ENCODE data around the gene USP17L12.
"Not testable (repeated sequence)": the region's sequence is repeated elsewhere in the genome, so short reads cannot be mapped to it uniquely, and the experiment has no call there.

Gene USP17L12

DNA sequence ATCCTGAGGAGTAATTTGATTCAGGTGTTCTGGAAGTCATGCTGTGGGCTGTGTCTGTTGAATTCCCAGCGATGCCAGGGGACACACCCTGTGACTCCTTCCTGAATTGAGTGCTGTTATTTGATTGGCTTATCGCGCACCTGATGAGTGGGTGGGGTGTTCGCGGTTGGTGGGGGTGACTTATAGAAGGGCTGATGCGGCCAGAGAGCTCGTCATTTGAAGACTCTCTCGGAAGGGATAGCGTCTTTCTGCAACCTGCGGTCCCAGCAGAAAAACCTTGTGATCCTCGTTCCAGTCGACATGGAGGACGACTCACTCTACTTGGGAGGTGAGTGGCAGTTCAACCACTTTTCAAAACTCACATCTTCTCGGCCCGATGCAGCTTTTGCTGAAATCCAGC is 37.9 kb downstream of the USP17L12 start, which contains the start of gene USP17L20:
TSS of gene USP17L20 (plus strand) at position 301 of the 400 bp plus-strand sequence. CDS start at position 301, 0 bp downstream.
- H3K27me3 ChIP-seq (ENCODE audit: control insufficient read depth, insufficient read depth, low read length); H3K36me3 ChIP-seq (ENCODE audit: control insufficient read depth, insufficient read depth, low read length); H3K4me1 ChIP-seq (ENCODE audit: control insufficient read depth, insufficient read depth, low read length); H3K27ac ChIP-seq (ENCODE audit: low read depth, low read length); H3K9ac ChIP-seq (ENCODE audit: low read length); H3K4me3 ChIP-seq (ENCODE audit: low read depth, low read length); H3K9me3 ChIP-seq (ENCODE audit: control insufficient read depth, insufficient read depth, low read depth, low read length): not testable (repeated sequence)

DNA sequence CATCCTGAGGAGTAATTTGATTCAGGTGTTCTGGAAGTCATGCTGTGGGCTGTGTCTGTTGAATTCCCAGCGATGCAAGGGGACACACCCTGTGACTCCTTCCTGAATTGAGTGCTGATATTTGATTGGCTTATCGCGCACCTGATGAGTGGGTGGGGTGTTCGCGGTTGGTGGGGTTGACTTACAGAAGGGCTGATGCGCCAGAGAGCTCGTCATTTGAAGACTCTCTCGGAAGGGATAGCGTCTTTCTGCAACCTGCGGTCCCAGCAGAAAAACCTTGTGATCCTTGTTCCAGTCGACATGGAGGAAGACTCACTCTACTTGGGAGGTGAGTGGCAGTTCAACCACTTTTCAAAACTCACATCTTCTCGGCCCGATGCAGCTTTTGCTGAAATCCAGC is 42.6 kb downstream of the USP17L12 start, which contains the start of gene USP17L21:
TSS of gene USP17L21 (plus strand) at position 301 of the 400 bp plus-strand sequence. CDS start at position 301, 0 bp downstream.
- H3K27ac ChIP-seq (ENCODE audit: low read depth, low read length); H3K4me3 ChIP-seq (ENCODE audit: low read depth, low read length); H3K9me3 ChIP-seq (ENCODE audit: control insufficient read depth, insufficient read depth, low read depth, low read length); H3K4me1 ChIP-seq (ENCODE audit: control insufficient read depth, insufficient read depth, low read length); H3K9ac ChIP-seq (ENCODE audit: low read length); H3K27me3 ChIP-seq (ENCODE audit: control insufficient read depth, insufficient read depth, low read length); H3K36me3 ChIP-seq (ENCODE audit: control insufficient read depth, insufficient read depth, low read length): not testable (repeated sequence)

DNA sequence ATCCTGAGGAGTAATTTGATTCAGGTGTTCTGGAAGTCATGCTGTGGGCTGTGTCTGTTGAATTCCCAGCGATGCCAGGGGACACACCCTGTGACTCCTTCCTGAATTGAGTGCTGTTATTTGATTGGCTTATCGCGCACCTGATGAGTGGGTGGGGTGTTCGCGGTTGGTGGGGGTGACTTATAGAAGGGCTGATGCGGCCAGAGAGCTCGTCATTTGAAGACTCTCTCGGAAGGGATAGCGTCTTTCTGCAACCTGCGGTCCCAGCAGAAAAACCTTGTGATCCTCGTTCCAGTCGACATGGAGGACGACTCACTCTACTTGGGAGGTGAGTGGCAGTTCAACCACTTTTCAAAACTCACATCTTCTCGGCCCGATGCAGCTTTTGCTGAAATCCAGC is 47.4 kb downstream of the USP17L12 start, which contains the start of gene USP17L22:
TSS of gene USP17L22 (plus strand) at position 301 of the 400 bp plus-strand sequence. CDS start at position 301, 0 bp downstream.
- not testable (repeated sequence) for H3K4me1 ChIP-seq (ENCODE audit: control insufficient read depth, insufficient read depth, low read length); H3K4me3 ChIP-seq (ENCODE audit: low read depth, low read length); H3K27me3 ChIP-seq (ENCODE audit: control insufficient read depth, insufficient read depth, low read length); H3K9me3 ChIP-seq (ENCODE audit: control insufficient read depth, insufficient read depth, low read depth, low read length); H3K36me3 ChIP-seq (ENCODE audit: control insufficient read depth, insufficient read depth, low read length); H3K9ac ChIP-seq (ENCODE audit: low read length); H3K27ac ChIP-seq (ENCODE audit: low read depth, low read length)
